Natural killer cell (primary cell): ENCODE results near the gene CRISP1. TPM values are rescaled to one million over a fixed set of nuclear protein-coding genes. Genes with fewer than 3 reads are reported as not detected.

Experiments used
- ATAC-seq, 3 donors: fragments of 150-1000 bp in 2 of 3; fragments of 200-7000 bp in 1 of 3; cut with Tn5 transposase; 1 replicate in 1 of 3; 2 replicates in 2 of 3; pipeline ENCODE4 v1.10.0; 2021; ENCODE audit warnings: mild to moderate bottlenecking in 2 of 3, moderate library complexity in 2 of 3
- DNase-seq, 2 donors: peaks; one replicate each; pipeline versions ENCODE4 v3.0.0 to v3.0.0-alpha.2; 2013 to 2021; ENCODE audit warnings: mixed read lengths in 1 of 2
- H3K27ac ChIP-seq: one replicate; pipeline ENCODE4 v1.5.1; 2013; ENCODE audit warnings: mild to moderate bottlenecking, low read length
- H3K27me3 ChIP-seq: one replicate; pipeline ENCODE4 v1.6.1; 2013; ENCODE audit warnings: low read length; ENCODE audit not compliant: control insufficient read depth, insufficient read depth
- H3K36me3 ChIP-seq: one replicate; pipeline ENCODE4 v1.6.1; 2013; ENCODE audit warnings: low read length; ENCODE audit not compliant: control insufficient read depth, insufficient read depth
- H3K4me1 ChIP-seq: one replicate; pipeline ENCODE4 v1.6.1; 2013; ENCODE audit warnings: low read length; ENCODE audit not compliant: control insufficient read depth, insufficient read depth
- H3K4me3 ChIP-seq: one replicate; pipeline ENCODE4 v1.5.1; 2013; ENCODE audit warnings: low read length
- H3K9me3 ChIP-seq: one replicate; pipeline ENCODE4 v1.6.1; 2013; ENCODE audit warnings: low read length; ENCODE audit not compliant: control insufficient read depth, insufficient read depth
- H3K27ac Mint-ChIP-seq, 2 donors: one replicate each; pipeline ENCODE4 v1.8.0; 2022; ENCODE audit warnings: mild to moderate bottlenecking in 2 of 2, mixed read lengths in 2 of 2, moderate library complexity in 1 of 2
- H3K27me3 Mint-ChIP-seq, 2 donors: one replicate each; pipeline ENCODE4 v1.8.0; 2022; ENCODE audit warnings: low read depth in 2 of 2, mixed read lengths in 2 of 2
- H3K36me3 Mint-ChIP-seq: one replicate; pipeline ENCODE4 v1.8.0; 2022; ENCODE audit warnings: mixed read lengths
- H3K4me1 Mint-ChIP-seq, 2 donors: one replicate each; pipeline ENCODE4 v1.8.0; 2022; ENCODE audit warnings: mixed read lengths in 2 of 2
- H3K4me3 Mint-ChIP-seq: one replicate; pipeline ENCODE4 v1.8.0; 2022; ENCODE audit warnings: mild to moderate bottlenecking, moderate library complexity, mixed read lengths
- H3K9me3 Mint-ChIP-seq, 2 donors: one replicate each; pipeline ENCODE4 v1.8.0; 2022; ENCODE audit warnings: mixed read lengths in 2 of 2
- CTCF ChIP-seq: fragments of 200-600 bp; IDR thresholded peaks from one replicate; pipeline ENCODE4 v1.8.0; 2022; ENCODE audit warnings: antibody characterized with exemption
- WGBS: methylation state at CpG from one replicate; pipeline ENCODE4 v1.1.7; 2013; ENCODE audit warnings: missing lambda C conversion rate; ENCODE audit not compliant: insufficient coverage; 5-methylcytosine and 5-hydroxymethylcytosine counted together
- intact Hi-C: fragments of 100-400 bp; cut with micrococcal nuclease; formaldehyde crosslinking; loops from one replicate; pipeline ENCODE4 v1.14.2; 2022
- total RNA-seq, 4 donors: library from RNA; stranded (reverse); fragments of 120-200 nt in 1 of 4; gene quantifications; one replicate each; pipeline versions ENCODE4 v1.2.3 to v1.2.4, GENCODE V29; 2013 to 2022

The CRISP1 gene
- total RNA-seq, 3 donors from 2014 or later (not counting 1 experiment from before 2014, with no cell fraction given): not detected

GRCh38 chr6:49892280-49892679, 25.9 kb upstream of the CRISP1 start:
- ATAC-seq (no peak), DNase-seq (no peak)
- Mint-ChIP-seq H3K27ac (no peak overlapping the region), H3K4me3 (no peak overlapping the region), H3K36me3 (no peaks in the 10 kb centered on the region), H3K27me3 (no peaks in the 10 kb centered on the region), H3K4me1 (no peaks in the 10 kb centered on the region), H3K9me3 (peaks cover 11 to 26% of the 10 kb centered on the region in 2 donors)
- Histone ChIP-seq H3K27me3 (no peaks in the 10 kb centered on the region), H3K27ac (no peak overlapping the region), H3K4me3 (no peak overlapping the region), H3K36me3 (no peaks in the 10 kb centered on the region), H3K9me3 (peaks cover 12% of the 10 kb centered on the region), H3K4me1 (no peaks in the 10 kb centered on the region)
- intact Hi-C loops: no loop called here
- 77% methylated on average over 3 of the region's 3 CpGs for WGBS
- no peak for TF ChIP-seq CTCF

GRCh38 chr6:49890988-49891387, 24.7 kb upstream of the CRISP1 start:
- WGBS: 92% methylated on average over 7 of the region's 7 CpGs
- TF ChIP-seq CTCF: no peak
- Histone ChIP-seq H3K27ac (no peak overlapping the region), H3K4me3 (no peak overlapping the region), H3K4me1 (no peaks in the 10 kb centered on the region), H3K36me3 (no peaks in the 10 kb centered on the region), H3K9me3 (peaks cover 18% of the 10 kb centered on the region), H3K27me3 (no peaks in the 10 kb centered on the region)
- intact Hi-C loops: no loop called here
- H3K27ac Mint-ChIP-seq: no peak overlapping the region
- ATAC-seq (no peak), DNase-seq (no peak)
- no peaks in the 10 kb centered on the region for H3K27me3 Mint-ChIP-seq
- H3K4me1 Mint-ChIP-seq: no peaks in the 10 kb centered on the region
- H3K9me3 Mint-ChIP-seq: peaks cover 11 to 25% of the 10 kb centered on the region in 2 donors
- no peaks in the 10 kb centered on the region for H3K36me3 Mint-ChIP-seq
- H3K4me3 Mint-ChIP-seq: no peak overlapping the region

- Histone ChIP-seq H3K4me3 (no peak overlapping the region), H3K27ac (no peak overlapping the region), H3K36me3 (no peaks in the 10 kb centered on the region), H3K4me1 (no peaks in the 10 kb centered on the region), H3K27me3 (no peaks in the 10 kb centered on the region), H3K9me3 (peaks cover 22% of the 10 kb centered on the region)
- Mint-ChIP-seq H3K27me3 (no peaks in the 10 kb centered on the region), H3K4me3 (no peak overlapping the region), H3K36me3 (no peaks in the 10 kb centered on the region), H3K27ac (no peak overlapping the region), H3K4me1 (no peaks in the 10 kb centered on the region), H3K9me3 (peaks cover 11 to 25% of the 10 kb centered on the region in 2 donors)
- 16% methylated on average over 3 of the region's 5 CpGs for WGBS
- ATAC-seq: no peak
- DNase-seq: no peak
- TF ChIP-seq CTCF: no peak
- intact Hi-C loops: no loop called here
These were observed 22.6 kb upstream of the CRISP1 start for GRCh38 chr6:49888742-49889431.

- no peak for ATAC-seq
- intact Hi-C loops: no loop called here
- peaks cover 4% of the 10 kb centered on the region for H3K9me3 ChIP-seq
- no peak for DNase-seq
- no peaks in the 10 kb centered on the region for H3K27me3 ChIP-seq
- Mint-ChIP-seq H3K27me3 (no peaks in the 10 kb centered on the region), H3K27ac (no peak overlapping the region), H3K4me3 (no peak overlapping the region), H3K36me3 (peaks cover 7% of the 10 kb centered on the region), H3K4me1 (no peaks in the 10 kb centered on the region), H3K9me3 (peaks cover 7 to 11% of the 10 kb centered on the region in 2 donors)
- H3K4me1 ChIP-seq: no peaks in the 10 kb centered on the region
- no peaks in the 10 kb centered on the region for H3K36me3 ChIP-seq
- 95% methylated on average over 1 of the region's 2 CpGs for WGBS
- H3K27ac ChIP-seq: no peak overlapping the region
- TF ChIP-seq CTCF: no peak
- H3K4me3 ChIP-seq: no peak overlapping the region
These were observed 2.7 kb upstream of the CRISP1 start for GRCh38 chr6:49868951-49869529.
